Large intestine (tissue), 3 donors: Measurements from ENCODE around the gene CPSF3. TPM values are rescaled to one million over a fixed set of nuclear protein-coding genes. Genes with fewer than 3 reads are reported as not detected.
"Not testable (repeated sequence)": the region's sequence is repeated elsewhere in the genome, so short reads cannot be mapped to it uniquely, and the experiment has no call there.

Experiments used
- DNase-seq, 2 donors: peaks; one replicate each; pipeline versions ENCODE4 v3.0.0 to v3.0.0-alpha.2; 2013
- H3K27ac ChIP-seq: one replicate; pipeline ENCODE4 v1.5.1; 2013; ENCODE audit warnings: low read length
- H3K27me3 ChIP-seq: 2 replicates; pipeline ENCODE4 v1.6.1; 2013; ENCODE audit warnings: low read length; ENCODE audit not compliant: control insufficient read depth, insufficient read depth
- H3K36me3 ChIP-seq: 2 replicates; pipeline ENCODE4 v1.6.1; 2013; ENCODE audit warnings: low read length; ENCODE audit not compliant: control insufficient read depth, insufficient read depth
- H3K4me1 ChIP-seq: one replicate; pipeline ENCODE4 v1.6.1; 2013; ENCODE audit warnings: low read length; ENCODE audit not compliant: control insufficient read depth, insufficient read depth
- H3K4me3 ChIP-seq: one replicate; pipeline ENCODE4 v1.5.1; 2013; ENCODE audit warnings: low read length
- H3K9me3 ChIP-seq: one replicate; pipeline ENCODE4 v1.6.1; 2013; ENCODE audit warnings: mild to moderate bottlenecking, low read depth, low read length, moderate library complexity; ENCODE audit not compliant: control insufficient read depth
- WGBS: methylation state at CpG from one replicate; pipeline ENCODE4 v1.1.5; 2013; ENCODE audit warnings: low lambda C conversion rate; ENCODE audit not compliant: insufficient coverage; 5-methylcytosine and 5-hydroxymethylcytosine counted together
- polyA plus RNA-seq: library from polyadenylated mRNA; unstranded; fragments of 120-200 nt; gene quantifications from one replicate; pipeline ENCODE4 v1.2.1, GENCODE V29; 2013

Gene CPSF3
- polyA plus RNA-seq, 1 donor, result 32.2 TPM

GRCh38 chr2:9394816-9395215 lies 28.6 kb upstream of the CPSF3 start:
- no peaks in the 10 kb centered on the region for H3K27me3 ChIP-seq
- WGBS, result no CpG with 5 or more reads among the region's 15 CpGs
- H3K36me3 ChIP-seq, result peaks cover 46% of the 10 kb centered on the region

GRCh38 chr2:9397201-9397600 lies 26.3 kb upstream of the CPSF3 start:
- Histone ChIP-seq H3K27ac (no peak overlapping the region), H3K4me3 (no peak overlapping the region), H3K36me3 (peaks cover 50% of the 10 kb centered on the region), H3K9me3 (no peaks in the 10 kb centered on the region), H3K27me3 (no peaks in the 10 kb centered on the region), H3K4me1 (no peaks in the 10 kb centered on the region)
- no CpG with 5 or more reads among the region's 14 CpGs for WGBS
- no peak for DNase-seq

More at GRCh38 chr2:9394816-9395215, 28.6 kb upstream of the CPSF3 start:
- Histone ChIP-seq H3K9me3 (no peaks in the 10 kb centered on the region), H3K4me3 (no peak overlapping the region), H3K27ac (no peak overlapping the region), H3K4me1 (no peaks in the 10 kb centered on the region)
- DNase-seq, result no peak

GRCh38 chr2:9398251-9398650 lies 25.2 kb upstream of the CPSF3 start:
- not testable (repeated sequence) for DNase-seq, H3K4me1 ChIP-seq, H3K27me3 ChIP-seq, H3K4me3 ChIP-seq, H3K27ac ChIP-seq, H3K9me3 ChIP-seq
- WGBS, result no CpG with 5 or more reads among the region's 11 CpGs
- H3K36me3 ChIP-seq, result peaks cover 48% of the 10 kb centered on the region

GRCh38 chr2:9398881-9399780 lies 24.3 kb upstream of the CPSF3 start:
- Histone ChIP-seq H3K27ac (no peak overlapping the region), H3K9me3 (no peaks in the 10 kb centered on the region), H3K4me1 (no peaks in the 10 kb centered on the region), H3K27me3 (no peaks in the 10 kb centered on the region), H3K36me3 (peaks cover 43% of the 10 kb centered on the region), H3K4me3 (no peak overlapping the region)
- WGBS, result 82% methylated on average over 4 of the region's 20 CpGs
- no peak for DNase-seq

- no peak for DNase-seq
- H3K27me3 ChIP-seq, result no peaks in the 10 kb centered on the region
- peaks cover 41% of the 10 kb centered on the region for H3K36me3 ChIP-seq
- H3K4me1 ChIP-seq, result no peaks in the 10 kb centered on the region
- no peak overlapping the region for H3K4me3 ChIP-seq
- WGBS, result no CpG with 5 or more reads among the region's 12 CpGs
- H3K9me3 ChIP-seq, result no peaks in the 10 kb centered on the region
- H3K27ac ChIP-seq, result no peak overlapping the region
Observed at GRCh38 chr2:9400268-9401058, 23.0 kb upstream of the CPSF3 start.

GRCh38 chr2:9401059-9401547 lies 22.4 kb upstream of the CPSF3 start:
- Histone ChIP-seq H3K27me3 (no peaks in the 10 kb centered on the region), H3K4me3 (no peak overlapping the region), H3K4me1 (no peaks in the 10 kb centered on the region), H3K36me3 (peaks cover 40% of the 10 kb centered on the region), H3K27ac (no peak overlapping the region), H3K9me3 (no peaks in the 10 kb centered on the region)
- DNase-seq, result no peak
- WGBS, result no CpG with 5 or more reads among the region's 12 CpGs

GRCh38 chr2:9401646-9402371 lies 21.6 kb upstream of the CPSF3 start:
- H3K27ac ChIP-seq, result no peak overlapping the region
- H3K36me3 ChIP-seq, result peaks cover 42% of the 10 kb centered on the region
- no CpG with 5 or more reads among the region's 19 CpGs for WGBS

GRCh38 chr2:9403924-9404323 lies 19.5 kb upstream of the CPSF3 start:
- Histone ChIP-seq H3K36me3 (peaks cover 43% of the 10 kb centered on the region), H3K9me3 (no peaks in the 10 kb centered on the region), H3K4me1 (no peaks in the 10 kb centered on the region), H3K27me3 (no peaks in the 10 kb centered on the region), H3K4me3 (no peak overlapping the region), H3K27ac (no peak overlapping the region)
- WGBS, result 86% methylated on average over 1 of the region's 2 CpGs
- no peak for DNase-seq

More at GRCh38 chr2:9401646-9402371, 21.6 kb upstream of the CPSF3 start:
- H3K27me3 ChIP-seq, result no peaks in the 10 kb centered on the region
- DNase-seq, result no peak
- no peak overlapping the region for H3K4me3 ChIP-seq
- no peaks in the 10 kb centered on the region for H3K4me1 ChIP-seq
- no peaks in the 10 kb centered on the region for H3K9me3 ChIP-seq

- Histone ChIP-seq H3K27ac (no peak overlapping the region), H3K9me3 (no peaks in the 10 kb centered on the region), H3K36me3 (peaks cover 45% of the 10 kb centered on the region), H3K4me3 (no peak overlapping the region), H3K27me3 (no peaks in the 10 kb centered on the region), H3K4me1 (no peaks in the 10 kb centered on the region)
- no peak for DNase-seq
- WGBS, result 100% methylated on average over 3 of the region's 4 CpGs
Observed at GRCh38 chr2:9404451-9404850, 19.0 kb upstream of the CPSF3 start.

- no peaks in the 10 kb centered on the region for H3K9me3 ChIP-seq
- H3K27me3 ChIP-seq, result no peaks in the 10 kb centered on the region
- no peak overlapping the region for H3K4me3 ChIP-seq
- DNase-seq, result no peak
- 100% methylated on average over 1 of the region's 2 CpGs for WGBS
- H3K27ac ChIP-seq, result no peak overlapping the region
- H3K36me3 ChIP-seq, result peaks cover 47% of the 10 kb centered on the region
- no peaks in the 10 kb centered on the region for H3K4me1 ChIP-seq
Observed at GRCh38 chr2:9405636-9406035, 17.8 kb upstream of the CPSF3 start.
